Mesenchymal stem cell (in vitro differentiated cells and primary cell): ENCODE measurements around the gene ST8SIA1.

ENCODE experiments used
- DNase-seq: peaks from one replicate; pipeline ENCODE4 v3.0.0-alpha.2; 2013
- H2AFZ ChIP-seq: one replicate; pipeline ENCODE4 v1.6.1; 2013; ENCODE audit warnings: low read depth, mild to moderate bottlenecking, control low read depth, inconsistent platforms, low read length, moderate library complexity
- H2AK5ac ChIP-seq: 2 replicates; pipeline ENCODE4 v1.6.1; 2013; ENCODE audit warnings: low read length, moderate library complexity, mild to moderate bottlenecking, inconsistent platforms; ENCODE audit not compliant: severe bottlenecking
- H2BK120ac ChIP-seq: one replicate; pipeline ENCODE4 v1.6.1; 2013; ENCODE audit warnings: low read depth, mild to moderate bottlenecking, inconsistent platforms, low read length, moderate library complexity
- H2BK12ac ChIP-seq, 2 experiments: one replicate each; pipeline ENCODE4 v1.6.1; 2013; ENCODE audit warnings: inconsistent platforms in 2 of 2, low read length in 2 of 2, mild to moderate bottlenecking in 2 of 2, moderate library complexity in 2 of 2, control low read depth in 1 of 2
- H2BK15ac ChIP-seq: one replicate; pipeline ENCODE4 v1.6.1; 2013; ENCODE audit warnings: mild to moderate bottlenecking, low read depth, inconsistent platforms; ENCODE audit not compliant: poor library complexity, severe bottlenecking
- H2BK5ac ChIP-seq: 2 replicates; pipeline ENCODE4 v1.6.1; 2013; ENCODE audit warnings: low read depth, mild to moderate bottlenecking, low read length, control low read depth, inconsistent platforms; ENCODE audit not compliant: poor library complexity, severe bottlenecking
- H3K14ac ChIP-seq, 2 experiments: one replicate each; pipeline ENCODE4 v1.6.1; 2013; ENCODE audit warnings: inconsistent platforms in 2 of 2, low read length in 2 of 2, control low read depth in 1 of 2, mild to moderate bottlenecking in 1 of 2, moderate library complexity in 1 of 2
- H3K18ac ChIP-seq, 2 experiments: one replicate each; pipeline ENCODE4 v1.6.1; 2013; ENCODE audit warnings: inconsistent platforms in 2 of 2, low read length in 2 of 2, control low read depth in 1 of 2, low read depth in 1 of 2, mild to moderate bottlenecking in 1 of 2
- H3K23ac ChIP-seq, 2 experiments: one replicate each; pipeline ENCODE4 v1.6.1; 2013; ENCODE audit warnings: inconsistent platforms in 2 of 2, low read length in 2 of 2, mild to moderate bottlenecking in 2 of 2, moderate library complexity in 2 of 2, control low read depth in 1 of 2
- H3K27ac ChIP-seq: 2 replicates; pipeline ENCODE4 v1.5.1; 2013; ENCODE audit warnings: mild to moderate bottlenecking, moderate library complexity, low read length, control low read depth, inconsistent platforms; ENCODE audit not compliant: poor library complexity, severe bottlenecking
- H3K27me3 ChIP-seq, 2 experiments: 2 replicates each; pipeline versions ENCODE4 v1.6.1 to v1.7.0; 2013; ENCODE audit warnings: low read length in 2 of 2, mild to moderate bottlenecking in 2 of 2, moderate library complexity in 2 of 2, control low read depth in 1 of 2, inconsistent platforms in 1 of 2; ENCODE audit not compliant: control insufficient read depth in 1 of 2, insufficient read depth in 1 of 2
- H3K36me3 ChIP-seq, 2 experiments: 2 replicates each; pipeline versions ENCODE4 v1.6.1 to v1.7.0; 2013; ENCODE audit warnings: low read length in 2 of 2, control low read depth in 1 of 2, inconsistent platforms in 1 of 2, low read depth in 1 of 2, mild to moderate bottlenecking in 1 of 2; ENCODE audit not compliant: insufficient read depth in 2 of 2, control insufficient read depth in 1 of 2
- H3K4ac ChIP-seq, 2 experiments: one replicate each; pipeline ENCODE4 v1.6.1; 2013; ENCODE audit warnings: inconsistent platforms in 2 of 2, low read length in 2 of 2, mild to moderate bottlenecking in 2 of 2, moderate library complexity in 2 of 2, control low read depth in 1 of 2, low read depth in 1 of 2
- H3K4me1 ChIP-seq: 2 replicates; pipeline ENCODE4 v1.6.1; 2013; ENCODE audit warnings: low read depth, low read length, control low read depth; ENCODE audit not compliant: control insufficient read depth, insufficient read depth
- H3K4me2 ChIP-seq: 2 replicates; pipeline ENCODE4 v1.6.1; 2013; ENCODE audit warnings: low read length, mild to moderate bottlenecking, inconsistent platforms; ENCODE audit not compliant: poor library complexity, severe bottlenecking
- H3K4me3 ChIP-seq, 2 experiments: 2 replicates each; pipeline versions ENCODE4 v1.5.1 to v1.7.0; 2013; ENCODE audit warnings: low read length in 2 of 2, mild to moderate bottlenecking in 2 of 2, control low read depth in 1 of 2, low read depth in 1 of 2; ENCODE audit not compliant: insufficient read depth in 1 of 2
- H3K79me1 ChIP-seq: replicated peaks from 2 replicates; pipeline ENCODE4 v1.6.1; 2013; ENCODE audit warnings: mild to moderate bottlenecking, control low read depth, low read length, inconsistent platforms; ENCODE audit not compliant: poor library complexity, severe bottlenecking
- H3K9ac ChIP-seq: 2 replicates; pipeline ENCODE4 v1.7.0; 2013; ENCODE audit warnings: mild to moderate bottlenecking, low read length, moderate library complexity
- H3K9me3 ChIP-seq: 2 replicates; pipeline ENCODE4 v1.7.0; 2013; ENCODE audit warnings: mild to moderate bottlenecking, low read length; ENCODE audit not compliant: control insufficient read depth
- H4K8ac ChIP-seq: one replicate; pipeline ENCODE4 v1.6.1; 2013; ENCODE audit warnings: inconsistent platforms, mild to moderate bottlenecking, low read length, moderate library complexity
- H4K91ac ChIP-seq: one replicate; pipeline ENCODE4 v1.6.1; 2013; ENCODE audit warnings: mild to moderate bottlenecking, low read length, inconsistent platforms
- WGBS: methylation state at CpG from one replicate; pipeline ENCODE4 v1.1.7; 2013; ENCODE audit warnings: mixed read lengths; 5-methylcytosine and 5-hydroxymethylcytosine counted together

The ST8SIA1 gene

DNA sequence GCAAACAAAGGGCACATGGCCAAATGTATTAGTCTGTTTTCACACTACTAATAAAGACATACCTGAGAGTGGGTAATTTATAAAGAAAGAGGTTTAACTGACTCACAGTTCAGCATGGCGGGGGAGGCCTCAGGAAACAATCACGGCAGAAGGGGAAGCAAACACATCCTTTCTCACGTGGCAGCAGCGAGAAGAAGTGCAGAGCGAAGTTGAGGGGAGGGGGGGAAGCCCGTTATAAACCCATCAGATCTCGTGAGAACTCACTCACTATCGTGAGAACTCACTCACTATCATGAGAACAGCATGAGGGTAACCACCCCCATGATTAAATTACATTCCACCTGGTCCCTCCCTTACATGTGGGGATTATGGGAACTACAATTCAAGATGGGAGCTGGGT is 66.1 kb downstream of the ST8SIA1 start:
- Histone ChIP-seq H3K27me3 (no peaks in the 10 kb centered on the region), H3K9ac (no peak overlapping the region), H3K36me3 (no peaks in the 10 kb centered on the region), H3K14ac (no peak overlapping the region), H3K4ac (no peak overlapping the region), H3K4me1 (peaks cover 3% of the 10 kb centered on the region), H3K23ac (no peak overlapping the region), H2BK5ac (no peak overlapping the region), H3K18ac (no peak overlapping the region), H3K4me3 (no peak overlapping the region), H2BK12ac (no peak overlapping the region), H2BK120ac (no peak overlapping the region), H3K79me1 (peaks cover 1% of the 10 kb centered on the region), H2BK15ac (no peak overlapping the region), H3K9me3 (no peaks in the 10 kb centered on the region), H2AFZ (no peak overlapping the region), H3K4me2 (no peak overlapping the region), H2AK5ac (peak overlapping the region; percentile 59), H4K91ac (no peak overlapping the region), H4K8ac (no peak overlapping the region), H3K27ac (no peak overlapping the region)
- no peak for DNase-seq
- 100% methylated on average over 1 of the region's 8 CpGs for WGBS

DNA sequence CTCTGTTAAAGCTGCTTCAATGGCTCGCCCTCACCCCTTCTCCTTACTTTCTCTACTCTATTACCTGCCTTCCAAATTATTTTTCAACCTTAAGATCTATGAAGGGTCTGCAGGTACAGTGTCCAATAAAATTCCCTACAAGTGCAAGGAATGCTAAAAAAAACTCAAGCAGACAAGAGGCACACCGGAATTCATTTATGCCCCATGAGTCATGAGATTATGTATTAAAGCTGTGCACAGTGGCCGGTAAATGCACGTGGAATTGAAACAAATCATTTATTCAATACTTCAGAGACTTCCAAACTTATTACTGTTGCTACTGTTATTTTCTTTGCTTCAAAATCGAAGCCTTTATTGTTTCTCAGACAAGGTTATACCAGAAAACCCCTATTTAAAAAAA is 68.4 kb downstream of the ST8SIA1 start:
- no peak overlapping the region for H2BK15ac ChIP-seq
- no peaks in the 10 kb centered on the region for H3K79me1 ChIP-seq
- no peak overlapping the region for H2BK5ac ChIP-seq
- no peak overlapping the region for H2BK120ac ChIP-seq
- no peak overlapping the region for H2AFZ ChIP-seq
- H2AK5ac ChIP-seq, result peak overlapping the region; percentile 78
- no peak overlapping the region for H3K9ac ChIP-seq
- no peak overlapping the region for H2BK12ac ChIP-seq
- no peak overlapping the region for H4K91ac ChIP-seq
- H3K23ac ChIP-seq, result no peak overlapping the region
- no peaks in the 10 kb centered on the region for H3K27me3 ChIP-seq
- no peak overlapping the region for H3K4ac ChIP-seq
- H3K4me1 ChIP-seq, result peaks cover 5% of the 10 kb centered on the region
- H4K8ac ChIP-seq, result no peak overlapping the region
- no peak overlapping the region for H3K27ac ChIP-seq
- no peak overlapping the region for H3K14ac ChIP-seq
- WGBS, result 78% methylated on average over 4 of the region's 5 CpGs
- no peak overlapping the region for H3K4me2 ChIP-seq
- no peak overlapping the region for H3K4me3 ChIP-seq
- no peak overlapping the region for H3K18ac ChIP-seq
- DNase-seq, result no peak
- H3K9me3 ChIP-seq, result no peaks in the 10 kb centered on the region
- no peaks in the 10 kb centered on the region for H3K36me3 ChIP-seq

DNA sequence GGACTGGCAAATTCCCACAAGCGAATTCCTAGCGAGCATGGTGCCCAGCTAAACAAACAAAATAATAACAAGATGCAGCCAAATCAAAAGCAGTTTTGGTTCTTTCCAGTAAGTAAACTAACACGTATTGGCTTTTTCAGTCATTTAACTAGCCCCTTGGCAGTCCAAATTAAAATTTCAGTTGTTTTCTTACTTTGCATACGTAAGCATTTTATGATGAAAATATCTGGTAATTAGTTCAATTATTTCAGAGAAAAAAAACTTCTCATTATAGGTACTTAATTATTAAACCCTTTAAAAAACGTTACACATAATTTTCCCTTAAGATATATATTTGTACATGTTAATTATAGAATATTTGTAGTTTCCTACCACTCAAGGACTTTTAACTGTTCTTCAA is 70.1 kb downstream of the ST8SIA1 start:
- H3K14ac ChIP-seq, result no peak overlapping the region
- 94% methylated on average over 3 of the region's 5 CpGs for WGBS

DNA sequence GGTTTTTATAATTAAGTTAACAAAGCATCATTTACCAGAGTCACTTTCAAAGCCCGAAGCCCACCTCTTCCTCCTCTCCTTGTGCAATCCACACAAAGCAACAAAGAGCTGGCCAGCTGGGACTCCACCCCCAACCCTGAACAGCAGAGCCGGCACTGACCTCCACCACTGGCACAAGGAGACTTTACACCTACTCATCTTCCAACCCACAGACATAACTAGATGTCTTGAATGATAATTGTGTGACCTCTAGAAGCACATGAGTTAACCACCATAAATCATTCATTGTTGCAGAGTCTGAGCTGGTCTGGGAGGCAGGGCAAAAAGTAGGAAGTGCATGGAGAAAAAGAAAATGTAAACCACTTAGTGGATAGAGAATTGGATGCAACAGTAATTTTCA is 72.2 kb downstream of the ST8SIA1 start:
- peaks cover 5% of the 10 kb centered on the region for H3K4me1 ChIP-seq
- no peak overlapping the region for H3K4ac ChIP-seq
- H3K9me3 ChIP-seq, result no peaks in the 10 kb centered on the region
- H4K8ac ChIP-seq, result no peak overlapping the region
- 50% methylated on average over 1 of the region's 2 CpGs for WGBS
- no peak overlapping the region for H2BK120ac ChIP-seq
- no peak overlapping the region for H3K4me2 ChIP-seq
- no peak overlapping the region for H3K4me3 ChIP-seq
- H3K27me3 ChIP-seq, result no peaks in the 10 kb centered on the region
- H2BK5ac ChIP-seq, result no peak overlapping the region
- DNase-seq, result peak; percentile 42
- H2AFZ ChIP-seq, result no peak overlapping the region
- peak overlapping the region; percentile 19 for H3K27ac ChIP-seq
- H2BK15ac ChIP-seq, result no peak overlapping the region
- peak overlapping the region in 1 of 2 experiments; percentile 43 for H3K18ac ChIP-seq
- H4K91ac ChIP-seq, result no peak overlapping the region
- H3K14ac ChIP-seq, result no peak overlapping the region
- no peak overlapping the region for H3K9ac ChIP-seq
- H3K79me1 ChIP-seq, result no peaks in the 10 kb centered on the region
- no peak overlapping the region for H2AK5ac ChIP-seq
- H2BK12ac ChIP-seq, result no peak overlapping the region
- no peaks in the 10 kb centered on the region for H3K36me3 ChIP-seq
- H3K23ac ChIP-seq, result no peak overlapping the region

More for the DNA sequence above, 70.1 kb downstream of the ST8SIA1 start:
- no peak overlapping the region for H2BK5ac ChIP-seq
- no peaks in the 10 kb centered on the region for H3K9me3 ChIP-seq
- H3K23ac ChIP-seq, result no peak overlapping the region
- H2AFZ ChIP-seq, result no peak overlapping the region
- no peaks in the 10 kb centered on the region for H3K79me1 ChIP-seq
- no peak overlapping the region for H3K4me3 ChIP-seq
- H3K36me3 ChIP-seq, result no peaks in the 10 kb centered on the region
- no peak overlapping the region for H4K8ac ChIP-seq
- no peak overlapping the region for H2BK120ac ChIP-seq
- no peak overlapping the region for H3K27ac ChIP-seq
- H2BK15ac ChIP-seq, result no peak overlapping the region
- no peak for DNase-seq
- no peak overlapping the region for H3K9ac ChIP-seq
- peaks cover 5% of the 10 kb centered on the region for H3K4me1 ChIP-seq
- no peak overlapping the region for H3K4me2 ChIP-seq
- H2BK12ac ChIP-seq, result no peak overlapping the region
- no peaks in the 10 kb centered on the region for H3K27me3 ChIP-seq
- no peak overlapping the region for H3K4ac ChIP-seq
- H2AK5ac ChIP-seq, result no peak overlapping the region
- H4K91ac ChIP-seq, result no peak overlapping the region
- no peak overlapping the region for H3K18ac ChIP-seq
